Stimulated activated memory B cell treated with anti-CD40 and anti-IgM and Interleukin-4, amounts not matched to agents 10 μg/mL and 1 μg/mL and 100 μg/mL, for 72 hours (primary cell): ENCODE data around the gene GEMIN2.
"Not testable (repeated sequence)": the region's sequence is repeated elsewhere in the genome, so short reads cannot be mapped to it uniquely, and the experiment has no call there.

Source experiments
- ATAC-seq: fragments of 150-1000 bp; cut with Tn5 transposase; 2 replicates; pipeline ENCODE4 v1.10.0; 2021
- H3K27ac Mint-ChIP-seq: one replicate; pipeline ENCODE4 v1.8.0; 2022; ENCODE audit warnings: mild to moderate bottlenecking, mixed read lengths
- H3K27me3 Mint-ChIP-seq: one replicate; pipeline ENCODE4 v1.8.0; 2022; ENCODE audit warnings: mixed read lengths
- H3K36me3 Mint-ChIP-seq: one replicate; pipeline ENCODE4 v1.8.0; 2022; ENCODE audit warnings: mixed read lengths
- H3K4me1 Mint-ChIP-seq: one replicate; pipeline ENCODE4 v1.8.0; 2022; ENCODE audit warnings: mixed read lengths
- H3K4me3 Mint-ChIP-seq: one replicate; pipeline ENCODE4 v1.8.0; 2022; ENCODE audit warnings: mild to moderate bottlenecking, moderate library complexity, mixed read lengths
- H3K9me3 Mint-ChIP-seq: one replicate; pipeline ENCODE4 v1.8.0; 2022; ENCODE audit warnings: mixed read lengths

The GEMIN2 gene

DNA sequence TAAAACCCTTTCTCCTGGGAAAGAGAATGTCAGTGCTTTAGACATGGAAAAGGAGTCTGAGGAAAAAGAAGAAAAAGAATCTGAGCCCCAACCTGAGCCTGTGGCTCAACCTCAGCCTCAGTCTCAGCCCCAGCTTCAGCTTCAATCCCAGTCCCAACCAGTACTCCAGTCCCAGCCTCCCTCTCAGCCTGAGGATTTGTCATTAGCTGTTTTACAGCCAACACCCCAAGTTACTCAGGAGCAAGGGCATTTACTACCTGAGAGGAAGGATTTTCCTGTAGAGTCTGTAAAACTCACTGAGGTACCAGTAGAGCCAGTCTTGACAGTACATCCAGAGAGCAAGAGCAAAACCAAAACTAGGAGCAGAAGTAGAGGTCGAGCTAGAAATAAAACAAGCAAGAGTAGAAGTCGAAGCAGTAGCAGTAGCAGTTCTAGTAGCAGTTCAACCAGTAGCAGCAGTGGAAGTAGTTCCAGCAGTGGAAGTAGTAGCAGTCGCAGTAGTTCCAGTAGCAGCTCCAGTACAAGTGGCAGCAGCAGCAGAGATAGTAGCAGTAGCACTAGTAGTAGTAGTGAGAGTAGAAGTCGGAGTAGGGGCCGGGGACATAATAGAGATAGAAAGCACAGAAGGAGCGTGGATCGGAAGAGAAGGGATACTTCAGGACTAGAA, 67.0 kb downstream of the GEMIN2 start:
- Mint-ChIP-seq H3K36me3 (peaks cover 34% of the 10 kb centered on the region), H3K27ac (no peak overlapping the region), H3K4me1 (no peaks in the 10 kb centered on the region), H3K4me3 (no peak overlapping the region), H3K9me3 (no peaks in the 10 kb centered on the region), H3K27me3 (no peaks in the 10 kb centered on the region)
- no peak for ATAC-seq

DNA sequence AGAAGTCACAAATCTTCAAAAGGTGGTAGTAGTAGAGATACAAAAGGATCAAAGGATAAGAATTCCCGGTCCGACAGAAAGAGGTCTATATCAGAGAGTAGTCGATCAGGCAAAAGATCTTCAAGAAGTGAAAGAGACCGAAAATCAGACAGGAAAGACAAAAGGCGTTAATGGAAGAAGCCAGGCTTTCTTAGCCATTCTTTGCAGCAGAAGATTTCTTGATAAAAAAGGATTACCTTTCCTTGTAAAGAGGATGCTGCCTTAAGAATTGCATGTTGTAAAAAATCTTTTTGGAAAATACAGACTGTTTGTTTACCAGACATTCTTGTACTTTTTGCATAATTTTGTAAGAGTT, 67.5 kb downstream of the GEMIN2 start:
- Mint-ChIP-seq H3K36me3 (peaks cover 35% of the 10 kb centered on the region), H3K4me1 (no peaks in the 10 kb centered on the region)

DNA sequence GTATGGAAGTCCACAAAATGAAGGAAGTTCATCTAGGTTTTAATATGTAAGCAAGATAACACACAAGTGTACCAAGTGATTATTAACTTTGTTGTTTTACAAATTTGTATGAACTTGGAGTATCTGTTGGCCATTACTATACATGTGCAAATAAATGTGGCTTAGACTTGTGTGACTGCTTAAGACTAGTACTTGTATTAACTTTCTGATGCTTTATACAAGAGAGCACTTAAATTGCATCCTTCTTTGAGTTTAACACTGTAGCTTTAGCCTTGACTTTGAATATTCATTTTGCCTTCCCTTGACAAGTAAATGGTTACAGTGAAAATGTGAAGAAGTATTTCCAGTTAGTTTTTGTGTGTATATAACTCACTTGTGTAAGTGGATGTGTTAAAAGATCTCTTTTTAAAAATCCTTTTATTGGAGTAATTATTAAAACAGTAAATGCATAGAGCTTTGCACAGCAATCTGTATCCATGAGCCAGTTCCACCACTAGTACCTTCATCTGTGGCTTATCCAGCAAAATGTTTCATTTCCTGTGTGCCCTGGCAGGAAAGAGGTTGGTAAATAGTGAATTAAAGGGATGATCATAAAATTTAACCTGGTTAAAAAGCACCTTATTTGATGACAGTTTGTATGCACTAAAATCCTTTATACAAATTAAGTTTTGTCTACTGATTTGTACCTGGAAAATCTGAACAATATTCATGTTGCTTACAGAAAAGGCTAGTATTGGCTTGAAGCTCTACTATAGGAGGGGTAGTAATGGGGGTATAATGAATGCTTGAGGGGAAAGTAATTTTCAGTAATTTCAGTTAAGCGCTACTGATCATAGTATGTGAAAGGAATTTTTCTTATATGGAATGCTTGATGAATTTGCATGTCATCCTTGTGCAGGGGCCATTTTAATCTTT, 68.9 kb downstream of the GEMIN2 start:
- Mint-ChIP-seq H3K36me3 (peaks cover 30% of the 10 kb centered on the region), H3K4me1 (peaks cover 7% of the 10 kb centered on the region), H3K4me3 (no peak overlapping the region), H3K9me3 (no peaks in the 10 kb centered on the region), H3K27me3 (no peaks in the 10 kb centered on the region), H3K27ac (no peak overlapping the region)
- no peak for ATAC-seq

More for the DNA sequence above, 67.5 kb downstream of the GEMIN2 start:
- Mint-ChIP-seq H3K4me3 (no peak overlapping the region), H3K9me3 (no peaks in the 10 kb centered on the region), H3K27me3 (no peaks in the 10 kb centered on the region), H3K27ac (no peak overlapping the region)
- no peak for ATAC-seq

- H3K36me3 Mint-ChIP-seq, result peaks cover 29% of the 10 kb centered on the region
- not testable (repeated sequence) for H3K4me1 Mint-ChIP-seq, H3K9me3 Mint-ChIP-seq, H3K4me3 Mint-ChIP-seq, ATAC-seq, H3K27ac Mint-ChIP-seq, H3K27me3 Mint-ChIP-seq
These were observed 69.5 kb downstream of the GEMIN2 start for GRCh38 chr14:39183685-39184003.

DNA sequence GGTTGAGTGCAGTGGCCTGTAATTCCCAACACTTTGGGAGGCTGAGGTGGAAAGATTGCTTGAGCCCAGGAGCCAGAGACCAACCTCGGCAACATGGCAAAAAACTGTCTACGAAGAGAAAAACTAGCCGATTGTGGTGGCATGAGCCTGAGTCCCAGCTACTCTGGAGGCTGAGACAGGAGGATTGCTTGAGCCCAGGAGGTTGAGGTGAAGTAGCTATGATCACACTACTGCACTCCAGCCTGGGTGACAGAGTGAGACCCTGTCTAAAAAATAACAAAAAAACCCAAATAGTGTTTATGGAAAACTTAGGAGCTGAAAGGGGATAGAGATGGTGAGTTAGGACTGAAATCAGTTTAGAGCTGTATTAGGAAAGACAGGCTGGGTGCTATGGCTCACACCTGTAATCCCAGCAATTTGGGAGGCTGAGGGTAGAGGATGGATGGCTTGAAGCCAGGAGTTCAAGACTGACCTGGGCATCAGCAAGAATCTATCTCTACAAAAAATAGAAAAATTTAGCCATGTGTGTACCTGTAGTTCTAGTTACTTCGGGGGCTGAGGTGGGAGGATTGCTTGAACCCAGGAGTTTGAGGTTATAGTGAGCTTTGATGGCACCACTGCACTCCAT, 70.6 kb downstream of the GEMIN2 start:
- no peak overlapping the region for H3K27ac Mint-ChIP-seq
- no peak for ATAC-seq
- H3K36me3 Mint-ChIP-seq, result peaks cover 19% of the 10 kb centered on the region
- H3K4me1 Mint-ChIP-seq, result peaks cover 8% of the 10 kb centered on the region
- H3K4me3 Mint-ChIP-seq, result no peak overlapping the region
- no peaks in the 10 kb centered on the region for H3K9me3 Mint-ChIP-seq
- no peaks in the 10 kb centered on the region for H3K27me3 Mint-ChIP-seq

- Mint-ChIP-seq H3K4me1 (peaks cover 8% of the 10 kb centered on the region), H3K27me3 (no peaks in the 10 kb centered on the region), H3K27ac (no peak overlapping the region), H3K9me3 (no peaks in the 10 kb centered on the region), H3K4me3 (no peak overlapping the region), H3K36me3 (peaks cover 22% of the 10 kb centered on the region)
- ATAC-seq, result no peak
These were observed 71.3 kb downstream of the GEMIN2 start for GRCh38 chr14:39185256-39186049.
